ENCODE data around the gene ARMC9. TPM values are rescaled to one million over a fixed set of nuclear protein-coding genes. Genes with fewer than 3 reads are reported as not detected.

ARMC9 gene
- total RNA-seq, 4 donors from 2014 or later: 11.5 to 59.5 (median 14.4) TPM

GRCh38 chr2:231370749-231371429, 172.5 kb downstream of the ARMC9 start:
- TF ChIP-seq EP300 (IDR thresholded peaks at IDR 0.05; ENCODE audit: low read depth): no peak
- TF ChIP-seq POLR2A (IDR thresholded peaks at IDR 0.05): no peak
- no peak for TF ChIP-seq CTCF (IDR thresholded peaks at IDR 0.05)
- no peak for TF ChIP-seq POLR2AphosphoS5 (IDR thresholded peaks at IDR 0.05)
- in situ Hi-C loops (cut with MboI; ENCODE audit: low pct_ligation_motif_present in 1 of 4, low pct_unique_long_range_greater_than_20kb in 1 of 4, low sequenced_read_pairs in 3 of 4): no loop called here
- Histone ChIP-seq H3K4me3 (no peak overlapping the region), H3K9me3 (no peaks in the 10 kb centered on the region), H3K4me1 (peaks cover 0 to 5% (median 1%) of the 10 kb centered on the region in 4 donors), H3K27me3 (no peaks in the 10 kb centered on the region), H3K36me3 (no peaks in the 10 kb centered on the region), H3K27ac (no peak overlapping the region)
- WGBS, 2 donors (ENCODE audit: low coverage in 1 of 2): 91% methylated on average over 21 of the region's 21 CpGs; no CpG with 5 or more reads in 1 of the 2 donors
- no peak for DNase-seq
- intact Hi-C loops (cut with DNase I; ENCODE audit: low total_unique reads): no loop called here

- Histone ChIP-seq H3K4me1 (peaks cover 0 to 4% (median 0%) of the 10 kb centered on the region in 4 donors), H3K4me3 (no peak overlapping the region), H3K36me3 (no peaks in the 10 kb centered on the region), H3K27me3 (no peaks in the 10 kb centered on the region), H3K27ac (no peak overlapping the region), H3K9me3 (no peaks in the 10 kb centered on the region)
- 91% methylated on average over 13 of the region's 13 CpGs; no CpG with 5 or more reads in 1 of the 2 donors for WGBS, 2 donors (ENCODE audit: low coverage in 1 of 2)
- DNase-seq: no peak
- intact Hi-C loops (cut with DNase I; ENCODE audit: low total_unique reads): no loop called here
- in situ Hi-C loops (cut with MboI; ENCODE audit: low pct_ligation_motif_present in 1 of 4, low pct_unique_long_range_greater_than_20kb in 1 of 4, low sequenced_read_pairs in 3 of 4): no loop called here
- TF ChIP-seq EP300 (IDR thresholded peaks at IDR 0.05; ENCODE audit: low read depth): no peak
- TF ChIP-seq POLR2A (IDR thresholded peaks at IDR 0.05): no peak
- no peak for TF ChIP-seq POLR2AphosphoS5 (IDR thresholded peaks at IDR 0.05)
- TF ChIP-seq CTCF (IDR thresholded peaks at IDR 0.05): no peak
Measured at GRCh38 chr2:231371430-231372054, 173.1 kb downstream of the ARMC9 start.

GRCh38 chr2:231372326-231372725, 173.9 kb downstream of the ARMC9 start:
- in situ Hi-C loops (cut with MboI; ENCODE audit: low pct_ligation_motif_present in 1 of 4, low pct_unique_long_range_greater_than_20kb in 1 of 4, low sequenced_read_pairs in 3 of 4): no loop called here
- Histone ChIP-seq H3K4me1 (peaks cover 0 to 4% (median 0%) of the 10 kb centered on the region in 4 donors), H3K27me3 (no peaks in the 10 kb centered on the region), H3K27ac (no peak overlapping the region), H3K4me3 (no peak overlapping the region), H3K36me3 (no peaks in the 10 kb centered on the region), H3K9me3 (no peaks in the 10 kb centered on the region)
- no peak for TF ChIP-seq EP300 (IDR thresholded peaks at IDR 0.05; ENCODE audit: low read depth)
- TF ChIP-seq CTCF (IDR thresholded peaks at IDR 0.05): no peak
- TF ChIP-seq POLR2A (IDR thresholded peaks at IDR 0.05): no peak
- no peak for TF ChIP-seq POLR2AphosphoS5 (IDR thresholded peaks at IDR 0.05)
- intact Hi-C loops (cut with DNase I; ENCODE audit: low total_unique reads): no loop called here
- WGBS, 2 donors (ENCODE audit: low coverage in 1 of 2): 85 to 93% methylated on average over 3 to 7 of the region's 7 CpGs
- no peak for DNase-seq

GRCh38 chr2:231373184-231373583, 174.8 kb downstream of the ARMC9 start:
- DNase-seq: no peak
- H3K27me3 ChIP-seq: no peaks in the 10 kb centered on the region
- peaks cover 0 to 10% (median 2%) of the 10 kb centered on the region in 4 donors for H3K4me1 ChIP-seq
- intact Hi-C loops (cut with DNase I; ENCODE audit: low total_unique reads) (no loop called here), in situ Hi-C loops (cut with MboI; ENCODE audit: low pct_ligation_motif_present in 1 of 4, low pct_unique_long_range_greater_than_20kb in 1 of 4, low sequenced_read_pairs in 3 of 4) (no loop called here)
- no peak overlapping the region for H3K4me3 ChIP-seq
- H3K27ac ChIP-seq: no peak overlapping the region
- TF ChIP-seq POLR2AphosphoS5 (IDR thresholded peaks at IDR 0.05) (no peak), CTCF (IDR thresholded peaks at IDR 0.05) (no peak), POLR2A (IDR thresholded peaks at IDR 0.05) (no peak), EP300 (IDR thresholded peaks at IDR 0.05; ENCODE audit: low read depth) (no peak)
- WGBS, 2 donors (ENCODE audit: low coverage in 1 of 2): 93 to 100% methylated on average over 5 to 8 of the region's 8 CpGs
- H3K36me3 ChIP-seq: no peaks in the 10 kb centered on the region
- no peaks in the 10 kb centered on the region for H3K9me3 ChIP-seq
